Fibroblast of the aortic adventitia (primary cell): ENCODE data around the gene SLC3A2. TPM values are rescaled to one million over a fixed set of nuclear protein-coding genes. Genes with fewer than 3 reads are reported as not detected.
A peak's percentile ranks its signal among the peaks of the same experiment; 100 is the strongest.

Source experiments
- DNase-seq: peaks from one replicate; pipeline ENCODE4 v3.0.0-alpha.2; 2010; ENCODE audit warnings: low read depth
- H3K4me3 ChIP-seq: 2 replicates; pipeline ENCODE4 v1.5.1; 2011; ENCODE audit warnings: low read depth, mild to moderate bottlenecking, control low read depth, low read length, moderate library complexity
- CTCF ChIP-seq: IDR thresholded peaks from 2 replicates; pipeline ENCODE4 v1.5.1; 2011; ENCODE audit warnings: mild to moderate bottlenecking, low read length, control low read depth, inconsistent platforms; ENCODE audit not compliant: insufficient read depth
- total RNA-seq: library from RNA; depleted of rRNA; stranded (reverse); fragments of >200 nt; gene quantifications from 2 replicates; pipeline ENCODE4 v1.2.3, GENCODE V29; 2012; ENCODE audit warnings: low replicate concordance

Gene SLC3A2
- total RNA-seq, 1 donor = 174 TPM

GRCh38 chr11:62908468-62909072, 27.9 kb downstream of the SLC3A2 start:
- no peak for TF ChIP-seq CTCF
- no peak for DNase-seq
- H3K4me3 ChIP-seq = no peak overlapping the region

- peak; percentile 54 for TF ChIP-seq CTCF
- H3K4me3 ChIP-seq = no peak overlapping the region
- DNase-seq = peak; percentile 63
These were observed 28.6 kb downstream of the SLC3A2 start for GRCh38 chr11:62909107-62909894.

- DNase-seq = no peak
- H3K4me3 ChIP-seq = no peak overlapping the region
- no peak for TF ChIP-seq CTCF
These were observed 29.6 kb downstream of the SLC3A2 start for GRCh38 chr11:62910141-62910882.

DNA sequence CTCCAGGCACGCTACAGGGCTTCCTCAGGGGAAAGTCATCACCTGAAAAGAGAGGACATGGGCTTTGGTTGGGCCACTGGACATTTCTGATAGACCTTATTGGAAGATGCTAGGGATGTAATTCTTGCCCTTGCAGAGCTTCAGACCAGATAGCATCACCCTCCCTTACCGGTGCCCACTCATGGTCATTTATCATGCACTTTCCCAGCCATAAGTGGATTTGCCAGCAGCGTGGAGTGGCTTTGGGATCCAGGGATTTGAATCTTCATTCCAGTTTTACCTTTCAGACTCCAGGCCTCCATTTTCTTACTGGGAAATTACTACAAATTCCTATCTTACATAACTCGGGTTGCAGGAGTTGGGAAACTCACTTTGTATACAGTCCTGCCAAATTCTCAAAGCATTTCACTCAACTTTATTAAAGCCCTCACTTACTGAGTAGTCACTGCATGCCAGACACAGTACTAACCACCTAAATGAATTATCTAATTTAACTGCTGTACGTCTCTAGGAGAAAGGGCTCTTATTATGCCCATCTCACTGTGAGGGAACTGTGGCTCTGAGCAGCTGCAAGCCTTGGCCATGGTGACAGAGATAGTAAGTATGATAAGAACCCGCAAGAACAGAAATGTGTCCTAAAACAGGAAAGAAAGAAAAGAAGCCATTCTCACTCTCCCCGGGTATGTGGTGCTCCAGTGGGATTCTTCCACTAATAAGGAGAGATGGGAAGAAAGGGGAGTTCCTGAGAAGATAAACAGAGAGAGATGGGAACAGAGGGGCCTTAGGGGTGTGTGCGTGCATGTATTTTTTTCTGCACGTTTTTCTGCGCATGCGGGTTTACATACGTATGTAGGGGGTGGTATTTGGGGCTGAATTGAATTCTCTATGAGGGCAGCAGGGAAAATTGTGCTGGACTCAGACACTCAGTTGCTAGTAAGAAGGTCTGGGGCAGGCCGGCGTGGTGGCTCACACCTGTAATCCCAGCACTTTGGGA, 30.7 kb downstream of the SLC3A2 start:
- TF ChIP-seq CTCF = no peak
- no peak overlapping the region for H3K4me3 ChIP-seq
- DNase-seq = no peak

DNA sequence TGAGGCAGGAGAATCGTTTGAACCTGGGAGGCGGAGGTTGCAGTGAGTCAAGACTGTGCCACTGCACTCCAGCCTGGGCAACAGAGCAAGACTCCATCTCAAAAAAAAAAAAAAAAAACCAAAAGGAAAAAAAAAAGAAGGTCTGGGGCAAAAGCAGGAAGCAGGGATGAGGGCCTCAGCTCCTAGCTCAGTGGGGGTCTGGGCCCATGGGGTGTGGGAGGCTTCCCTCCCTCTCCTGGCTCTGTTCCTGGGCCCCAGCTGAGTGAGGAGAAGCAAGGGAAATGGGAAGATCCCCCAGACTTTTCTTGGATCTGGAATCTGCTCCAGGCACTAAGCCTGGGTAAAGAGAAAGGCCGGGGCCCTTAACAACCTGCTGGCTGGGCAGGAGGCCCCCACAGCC, 31.6 kb downstream of the SLC3A2 start:
- H3K4me3 ChIP-seq = no peak overlapping the region
- DNase-seq = no peak
- no peak for TF ChIP-seq CTCF

- no peak for TF ChIP-seq CTCF
- DNase-seq = no peak
- H3K4me3 ChIP-seq = no peak overlapping the region
These were observed 33.7 kb downstream of the SLC3A2 start for GRCh38 chr11:62914416-62914815.
